Caki2 (cell line): ENCODE results near the gene NAA16. TPM values are rescaled to one million over a fixed set of nuclear protein-coding genes. Genes with fewer than 3 reads are reported as not detected.
A peak's percentile ranks its signal among the peaks of the same experiment; 100 is the strongest.
"Not testable (repeated sequence)": the region's sequence is repeated elsewhere in the genome, so short reads cannot be mapped to it uniquely, and the experiment has no call there.

Source experiments
- DNase-seq: peaks from one replicate; pipeline ENCODE4 v3.0.0-alpha.2; 2015; ENCODE audit warnings: low read depth
- in situ Hi-C: cut with HindIII; loops from 2 replicates; pipeline ENCODE4 v1.10.0; 2016; ENCODE audit warnings: low sequenced_read_pairs, low pct_unique_long_range_greater_than_20kb, mixed read lengths
- total RNA-seq: library from RNA; depleted of rRNA; stranded (reverse); fragments of >200 nt; shearing (Covaris generic); gene quantifications from 2 replicates; pipeline ENCODE4 v1.2.3, GENCODE V29; 2014; ENCODE audit warnings: low replicate concordance; rRNA removed

NAA16 gene
- 3.9 and 6.1 TPM in 2 replicates for total RNA-seq

DNA sequence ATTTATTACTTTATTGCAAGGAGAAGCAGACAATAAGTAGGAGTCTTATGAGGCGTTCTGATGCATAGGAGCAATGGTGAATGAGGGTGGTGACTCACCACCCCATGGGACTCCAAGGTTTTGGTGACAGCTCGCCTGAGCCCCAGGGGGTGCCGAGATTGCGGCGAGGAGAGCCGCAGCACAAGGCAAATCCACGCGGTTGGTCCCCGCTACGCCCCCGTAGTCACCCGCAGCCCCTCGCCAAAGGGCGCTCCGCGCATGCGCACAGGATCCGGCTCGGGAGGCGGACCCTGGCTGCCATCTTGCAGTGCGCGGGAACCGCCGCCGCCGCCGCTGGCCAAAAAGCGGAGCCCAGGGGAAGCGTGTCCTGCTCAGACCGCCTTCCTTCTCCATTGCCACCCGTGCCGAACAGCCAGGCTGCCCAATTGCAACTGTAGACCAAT, at the start of gene NAA16:
NAA16 (plus strand) TSS at position 305 of the 443 bp plus-strand sequence. CDS start 262 bp downstream, outside the sequence.
- in situ Hi-C loops, result no loop called here
- peak; percentile 85 for DNase-seq

DNA sequence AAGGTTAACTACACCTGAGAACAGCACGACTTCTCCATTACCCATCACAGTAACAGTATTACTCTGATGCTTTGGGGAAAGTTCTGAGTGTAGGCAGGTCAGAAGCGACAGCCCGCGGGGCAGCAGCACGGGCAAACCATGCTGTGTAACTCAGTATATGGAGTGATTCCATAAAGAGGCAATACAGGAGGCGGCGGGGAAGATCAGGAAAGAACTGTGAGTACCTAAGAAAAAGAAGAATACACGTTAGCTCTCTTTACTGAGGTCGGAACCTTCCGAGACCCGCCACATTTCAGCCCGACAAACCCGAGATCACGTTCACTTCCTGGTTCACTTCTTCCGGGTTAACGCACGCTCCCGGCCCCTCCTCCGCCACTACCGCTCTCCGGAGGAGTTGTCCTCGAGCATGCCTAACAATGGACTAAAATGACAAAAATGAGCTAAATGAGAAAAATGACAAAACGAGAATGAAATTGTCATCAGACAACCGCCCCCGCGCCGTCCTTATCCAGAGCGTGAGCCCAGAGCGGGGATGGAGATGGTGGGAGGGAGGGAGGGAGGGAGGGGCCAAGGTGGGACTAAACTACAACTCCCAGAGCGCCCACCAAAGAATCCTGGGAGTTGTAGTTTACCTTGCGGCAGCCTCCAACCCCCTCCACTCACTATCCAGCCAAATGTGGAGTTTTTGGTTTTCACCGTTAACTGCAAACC, 47.7 kb upstream of the NAA16 start, which contains the start of gene MTRF1:
MTRF1 (minus strand) TSS at position 316 of the 711 bp plus-strand sequence. CDS start 2,669 bp downstream, outside the sequence.
- in situ Hi-C loops, result no loop called here
- DNase-seq, result peak; percentile 74

DNA sequence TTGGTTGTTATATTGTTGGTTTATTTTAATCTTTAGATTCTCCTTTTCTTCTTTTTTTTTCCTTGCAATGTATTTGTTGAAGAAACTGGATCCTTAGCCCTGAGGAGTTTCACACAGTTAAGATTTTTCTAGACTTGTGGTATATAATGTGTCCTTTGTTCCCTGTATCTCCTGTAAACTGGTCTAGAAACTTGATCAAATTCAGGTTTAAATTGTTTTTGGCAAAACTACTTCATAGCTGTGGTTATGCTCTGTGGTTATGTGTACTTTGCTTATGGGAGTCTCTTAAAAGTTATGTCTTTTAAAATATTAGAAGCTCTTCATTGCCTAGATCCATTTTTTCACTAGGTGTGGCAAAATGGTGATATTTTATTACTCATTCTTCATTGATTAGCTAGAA, 44.0 kb upstream of the NAA16 start:
- in situ Hi-C loops, result no loop called here
- no peak for DNase-seq

DNA sequence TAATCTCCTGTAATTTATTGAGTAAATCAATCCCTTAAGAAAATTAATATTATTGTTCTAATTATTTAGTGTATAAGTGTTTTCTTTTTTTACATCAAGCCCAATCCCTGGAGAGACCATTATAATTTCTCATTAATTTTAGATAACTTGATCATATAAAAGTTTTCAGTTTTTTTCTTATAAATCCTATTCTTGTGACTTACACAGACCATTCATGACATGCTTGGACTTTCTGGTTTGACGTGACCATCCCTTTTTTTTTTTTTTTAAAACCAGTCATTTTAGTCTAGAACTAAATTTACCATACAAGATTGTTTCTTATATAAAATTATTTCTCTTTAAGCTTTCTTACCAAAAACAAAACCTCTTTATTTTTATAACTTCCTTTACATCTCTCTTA, 42.3 kb upstream of the NAA16 start:
- in situ Hi-C loops, result no loop called here
- DNase-seq, result peak; percentile 35

DNA sequence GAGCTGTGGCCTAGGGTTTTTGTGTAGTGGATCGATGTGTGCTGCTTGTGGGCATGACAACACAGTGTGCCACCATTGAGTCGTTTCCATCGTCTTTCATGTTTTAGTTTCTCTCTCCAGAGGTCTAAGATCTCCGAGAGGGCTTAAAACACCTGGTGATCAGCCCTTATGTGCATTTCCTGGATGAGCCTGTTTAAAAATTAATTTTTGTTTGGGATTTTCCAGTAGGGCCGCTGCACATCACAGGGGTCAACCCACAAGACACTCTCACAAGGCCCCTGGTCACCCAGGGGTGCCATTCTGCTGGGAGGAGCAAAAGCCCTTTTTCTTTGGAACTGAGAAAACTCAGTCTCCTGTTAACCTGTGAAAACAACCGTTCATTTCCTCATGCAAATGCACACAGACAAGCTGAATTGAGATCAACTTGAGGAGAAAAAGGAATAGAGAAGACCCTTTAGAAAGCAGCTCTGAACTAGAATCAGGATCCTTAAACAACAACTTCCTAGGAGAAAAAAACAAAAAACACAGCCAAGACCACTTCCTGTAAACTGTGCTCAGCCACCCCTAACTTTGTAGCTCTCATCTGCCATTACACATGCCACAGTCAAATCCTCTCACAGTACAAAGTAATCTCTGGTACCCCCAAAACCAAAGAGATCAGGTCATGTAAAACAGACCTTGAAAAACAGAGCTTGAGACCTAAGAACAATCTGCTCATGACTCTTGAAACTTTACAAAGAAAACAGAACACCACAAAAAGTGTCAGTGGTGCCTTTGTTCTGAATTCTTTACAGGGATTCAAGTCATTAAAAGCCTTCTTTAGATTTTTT, 39.4 kb upstream of the NAA16 start:
- in situ Hi-C loops, result no loop called here
- DNase-seq, result peak; percentile 14

DNA sequence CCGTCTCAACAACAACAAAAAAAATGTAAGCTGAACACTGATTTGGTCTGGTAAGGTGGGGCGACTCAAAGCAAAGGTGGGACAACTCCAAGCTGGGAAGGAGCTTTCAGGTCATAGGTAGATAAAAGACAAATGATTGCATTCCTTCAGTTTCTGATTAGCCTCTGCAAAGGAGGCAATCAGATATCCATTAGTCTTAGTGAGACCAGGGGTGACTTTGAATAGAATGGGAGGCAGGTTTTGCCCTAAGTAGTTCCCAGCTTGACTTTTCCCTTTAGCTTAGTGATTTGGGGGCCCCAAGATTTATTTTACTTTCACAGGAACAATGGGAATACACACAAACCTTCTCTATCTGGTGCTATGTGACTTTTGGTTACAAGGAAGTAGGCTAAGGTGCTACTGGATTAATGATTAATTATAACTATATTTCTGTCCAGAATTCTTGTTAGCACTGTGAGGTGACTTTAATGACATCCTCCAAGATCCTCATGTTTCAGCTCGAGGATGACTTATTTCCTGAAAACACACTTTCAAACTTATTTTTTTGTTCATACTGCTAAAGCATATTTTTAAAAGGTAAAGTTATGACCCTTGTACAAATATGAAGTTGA, 37.1 kb upstream of the NAA16 start:
- in situ Hi-C loops, result no loop called here

DNA sequence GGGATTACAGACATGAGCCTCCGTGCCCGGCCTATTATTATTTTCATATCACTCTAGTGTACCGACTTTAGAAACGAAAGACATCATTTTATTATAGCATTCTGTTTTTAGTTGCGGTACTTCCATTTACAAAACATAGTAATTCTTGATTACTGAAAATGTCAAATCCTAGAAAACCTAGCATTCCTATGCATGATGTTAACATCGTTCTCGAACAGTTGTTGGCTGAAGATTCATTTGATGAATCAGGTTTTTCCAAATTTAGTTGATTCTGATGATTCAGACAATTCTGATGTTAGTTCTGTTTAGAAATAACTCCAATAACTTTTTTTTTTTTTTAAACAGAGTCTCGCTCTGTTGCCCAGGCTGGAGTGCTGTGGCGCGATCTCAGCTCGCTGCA, 36.2 kb upstream of the NAA16 start:
- in situ Hi-C loops, result no loop called here
- no peak for DNase-seq

More for the DNA sequence above, 37.1 kb upstream of the NAA16 start:
- peak; percentile 25 for DNase-seq

DNA sequence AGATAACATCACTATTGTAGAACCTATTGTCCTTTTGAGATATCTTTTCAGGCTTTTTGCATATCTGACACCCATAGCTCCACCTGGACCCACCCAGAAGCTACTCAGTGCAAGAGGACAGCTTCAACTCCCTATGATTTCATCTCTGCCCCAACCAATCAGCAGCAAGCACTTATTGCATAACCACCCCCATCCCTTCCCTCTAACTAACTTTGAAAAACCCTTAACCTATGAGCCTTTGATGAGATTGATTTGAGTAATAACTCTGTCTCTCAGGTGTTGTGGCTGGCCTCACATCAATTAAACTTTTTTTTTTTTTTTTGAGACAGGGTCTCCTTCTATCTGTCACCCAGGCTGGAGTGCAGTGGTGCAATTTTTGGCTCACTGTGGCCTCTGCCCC, 34.2 kb upstream of the NAA16 start:
- in situ Hi-C loops, result no loop called here
- DNase-seq, result no peak

DNA sequence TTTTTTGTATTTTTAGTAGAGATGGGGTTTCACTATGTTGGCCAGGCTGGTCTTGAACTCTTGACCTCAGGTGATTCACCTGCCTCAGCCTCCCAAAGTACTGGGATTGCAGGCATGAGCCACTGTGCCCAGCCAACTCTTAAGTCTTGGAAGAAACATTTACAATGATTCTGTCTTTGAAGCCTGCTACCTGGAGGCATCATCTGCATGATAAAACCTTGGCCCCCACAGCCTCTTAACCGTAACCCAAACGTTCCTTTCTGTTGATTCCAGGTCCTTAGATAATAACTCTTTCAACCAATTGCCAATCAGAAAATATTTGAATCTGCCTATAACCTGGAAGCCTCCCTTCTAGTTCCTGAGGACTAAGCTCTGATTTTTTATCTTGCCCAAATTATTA, 31.9 kb upstream of the NAA16 start:
- DNase-seq, in situ Hi-C loops: not testable (repeated sequence)

DNA sequence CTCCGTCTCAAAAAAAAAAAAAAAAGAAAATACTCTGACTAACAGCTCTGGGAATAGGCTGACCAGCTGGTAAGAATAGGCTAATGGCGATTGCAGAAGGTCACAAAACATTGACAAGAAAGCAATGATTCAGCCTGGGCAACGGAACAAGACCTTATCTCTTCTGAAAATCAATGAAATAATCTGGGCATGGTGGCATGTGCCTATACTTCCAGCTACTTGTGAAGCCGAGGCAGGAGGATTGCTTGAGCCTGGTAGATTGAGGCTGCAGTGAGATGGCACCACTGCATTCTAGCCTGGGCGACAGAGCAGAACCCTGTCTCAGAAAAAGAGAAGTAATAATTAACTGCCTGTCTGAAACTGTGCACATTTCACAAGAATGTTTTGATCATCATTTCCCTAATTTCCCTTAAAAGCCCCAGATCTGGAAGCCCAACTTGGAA, 28.9 kb upstream of the NAA16 start:
- in situ Hi-C loops, result no loop called here
- DNase-seq, result peak; percentile 58

DNA sequence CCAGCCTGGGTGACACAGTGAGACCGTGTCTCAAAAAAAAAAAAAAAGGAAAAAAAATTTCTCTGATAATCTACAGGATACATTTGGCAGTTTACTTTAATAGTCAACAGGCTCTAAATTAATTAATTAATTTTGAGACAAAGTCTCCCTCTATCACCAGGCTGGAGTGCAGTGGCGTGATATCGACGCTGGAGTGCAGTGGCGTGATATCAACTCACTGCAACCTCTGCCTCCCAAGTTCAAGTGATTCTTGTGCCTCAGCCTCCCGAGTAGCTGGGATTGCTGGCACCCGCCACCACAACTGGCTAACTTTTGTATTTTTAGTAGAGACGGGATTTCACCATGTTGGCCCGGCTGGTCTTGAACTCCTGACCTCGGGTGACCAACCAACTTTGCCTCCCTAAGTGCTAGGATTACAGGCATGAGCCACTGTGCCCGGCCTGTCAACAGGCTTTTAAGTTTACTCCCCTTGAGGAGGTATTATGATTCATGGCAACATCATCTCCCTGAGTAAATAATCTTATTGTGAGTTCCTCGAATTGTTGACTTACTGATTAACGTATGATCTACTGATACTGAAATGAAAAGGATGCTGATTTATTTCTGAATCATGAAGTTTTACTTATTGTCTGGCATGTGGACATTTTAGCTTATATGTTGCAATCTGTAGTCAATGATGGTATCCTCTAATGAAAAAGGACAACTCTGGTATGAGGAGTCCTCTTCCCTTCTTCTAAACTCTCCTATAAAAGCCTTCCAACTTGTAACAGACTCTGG, 26.4 kb upstream of the NAA16 start:
- DNase-seq, result peak; percentile 44
- in situ Hi-C loops, result no loop called here

DNA sequence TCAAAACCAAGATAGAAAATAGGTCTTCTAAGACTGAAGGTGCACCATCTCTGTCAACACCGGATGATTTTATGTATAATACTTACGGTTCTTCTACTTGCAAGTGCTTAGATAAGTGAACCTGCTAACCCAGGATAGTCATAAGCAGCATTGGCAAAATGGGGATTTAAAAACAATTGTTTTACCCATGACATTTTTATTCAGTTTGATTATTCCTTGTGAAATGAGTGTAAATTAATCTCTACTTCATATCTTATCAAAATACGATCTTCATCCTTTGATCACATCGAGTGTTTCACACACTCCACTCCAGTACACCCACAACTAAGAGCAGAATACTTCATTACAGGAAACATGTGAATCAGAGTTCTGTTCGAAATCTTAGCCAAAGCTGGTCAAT, 24.7 kb upstream of the NAA16 start:
- in situ Hi-C loops, result no loop called here

DNA sequence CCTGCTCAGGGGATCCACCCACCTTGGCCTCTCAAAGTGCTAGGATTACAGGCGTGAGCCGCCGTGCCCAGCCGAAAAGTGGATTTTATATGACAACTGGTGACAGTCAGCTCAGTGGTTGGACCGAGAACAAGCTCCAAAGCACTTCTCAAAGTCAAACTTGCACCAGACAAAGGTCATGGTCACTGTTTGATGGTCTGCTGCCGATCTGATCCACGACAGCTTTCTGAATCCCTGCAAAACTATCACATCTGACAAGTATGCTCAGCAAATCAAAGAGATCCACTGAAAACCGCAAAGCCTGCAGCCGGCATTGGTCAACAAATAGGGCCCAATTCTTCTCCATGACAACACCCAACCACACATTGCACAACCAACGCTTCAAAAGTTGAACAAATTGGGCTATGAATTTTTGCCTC, 21.6 kb upstream of the NAA16 start:
- in situ Hi-C loops, result no loop called here
- no peak for DNase-seq

More for the DNA sequence above, 24.7 kb upstream of the NAA16 start:
- DNase-seq, result no peak

DNA sequence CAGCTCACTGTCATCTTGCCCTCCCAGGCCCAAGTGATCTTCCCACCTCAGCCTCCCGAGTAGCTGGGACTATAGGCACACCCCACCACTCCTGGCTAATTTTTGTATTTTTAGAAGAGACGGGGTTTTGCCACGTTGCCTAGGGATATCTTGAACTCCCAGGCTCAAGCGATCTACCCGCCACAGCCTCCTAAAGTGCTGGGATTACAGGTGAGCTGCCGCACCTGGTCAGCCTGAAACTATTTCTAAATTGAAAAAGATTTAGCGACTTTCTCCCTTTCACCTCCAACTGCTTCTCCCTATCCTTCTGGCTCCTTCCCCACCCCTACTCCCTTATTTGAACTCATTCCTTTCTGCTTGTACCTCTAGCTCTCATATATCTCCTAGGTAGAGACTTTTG, 19.8 kb upstream of the NAA16 start:
- DNase-seq, result no peak
- in situ Hi-C loops, result no loop called here

DNA sequence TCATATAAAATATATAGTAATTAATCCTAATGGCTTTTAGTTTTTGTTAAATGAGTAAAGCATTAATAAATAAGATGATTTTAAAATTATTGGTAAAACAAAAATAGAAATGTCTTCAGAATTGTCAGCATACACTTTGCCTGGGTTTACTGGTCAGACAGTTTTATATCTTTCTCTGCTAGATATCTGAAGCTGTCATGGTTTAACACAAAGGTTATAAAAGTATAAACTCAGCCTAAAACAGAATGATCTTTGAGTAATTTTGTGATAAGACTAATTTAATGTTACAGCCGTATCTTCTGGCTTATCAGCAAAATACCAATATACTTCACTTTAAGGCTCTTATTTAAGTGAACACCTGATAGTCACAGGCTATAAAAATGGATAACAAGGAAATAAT, 17.8 kb upstream of the NAA16 start:
- in situ Hi-C loops, result no loop called here
- DNase-seq, result no peak

DNA sequence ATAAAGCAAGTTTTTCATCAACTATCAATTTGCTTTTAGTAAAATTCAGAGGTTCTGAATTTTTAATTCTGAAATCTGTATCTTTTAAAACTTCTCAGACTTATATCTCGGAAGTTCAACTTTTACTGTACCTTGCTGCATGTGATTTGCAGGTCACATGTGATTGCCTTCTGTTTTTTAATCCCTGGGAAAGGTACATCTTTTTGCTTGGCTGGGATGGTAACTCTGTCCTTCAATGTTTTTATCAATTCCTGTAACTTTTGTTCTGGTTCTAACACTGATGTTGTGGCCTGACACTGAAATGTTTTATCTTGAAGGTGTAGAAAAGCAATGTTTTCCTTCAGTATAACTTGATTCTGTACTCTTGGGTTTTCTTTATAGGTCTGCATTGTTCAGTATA, 16.2 kb upstream of the NAA16 start:
- no peak for DNase-seq

DNA sequence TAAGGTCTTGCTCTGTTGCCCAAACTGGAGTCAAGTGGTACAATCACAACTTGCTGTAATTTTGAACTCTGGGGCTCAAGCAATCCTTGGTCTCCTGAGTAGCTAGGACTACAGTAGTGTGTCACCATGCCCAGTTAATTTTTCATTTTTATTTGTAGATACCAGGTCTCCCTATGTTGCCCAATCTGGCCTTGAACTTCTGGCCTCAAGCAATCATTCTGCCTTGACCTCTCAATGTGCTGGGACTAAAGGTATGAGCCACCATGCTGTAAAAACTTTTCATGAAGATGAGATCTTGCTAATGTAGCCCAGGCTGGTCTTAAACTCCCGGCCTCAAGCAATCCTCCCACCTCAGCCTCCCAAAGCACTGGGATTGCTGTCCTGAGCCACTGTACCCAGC, 15.1 kb upstream of the NAA16 start:
- no peak for DNase-seq
- in situ Hi-C loops, result no loop called here

More for the DNA sequence above, 16.2 kb upstream of the NAA16 start:
- in situ Hi-C loops, result no loop called here
